Smooth muscle cell (in vitro differentiated cells): ENCODE data around the gene HACL1. TPM values are rescaled to one million over a fixed set of nuclear protein-coding genes. Genes with fewer than 3 reads are reported as not detected.

ENCODE experiments used
- DNase-seq: peaks from one replicate; lab custom pipeline; 2025; ENCODE audit not compliant: unreplicated experiment; lab: John Stamatoyannopoulos, UW
- H2AFZ ChIP-seq: fragments of 200-600 bp; sonication (generic); 2 replicates; pipeline ENCODE4 v1.6.0; 2016; ENCODE audit warnings: antibody characterized with exemption, low read depth, mild to moderate bottlenecking
- H3F3A ChIP-seq: fragments of 200-600 bp; sonication (generic); 2 replicates; pipeline ENCODE4 v1.6.0; 2017; ENCODE audit warnings: antibody characterized with exemption, low read depth
- H3K27ac ChIP-seq: fragments of 200-600 bp; sonication (generic); 2 replicates; pipeline ENCODE4 v1.5.1; 2016; ENCODE audit warnings: low read depth, mild to moderate bottlenecking
- H3K27me3 ChIP-seq: fragments of 200-600 bp; sonication (generic); 2 replicates; pipeline ENCODE4 v1.6.1; 2016; ENCODE audit warnings: low read depth, mild to moderate bottlenecking
- H3K36me3 ChIP-seq: fragments of 200-600 bp; sonication (generic); 2 replicates; pipeline ENCODE4 v1.5.1; 2016; ENCODE audit warnings: low read depth
- H3K4me1 ChIP-seq: fragments of 200-600 bp; sonication (generic); 2 replicates; pipeline ENCODE4 v1.5.1; 2016; ENCODE audit warnings: low read depth
- H3K4me2 ChIP-seq: fragments of 200-600 bp; sonication (generic); 2 replicates; pipeline ENCODE4 v1.6.0; 2016; ENCODE audit warnings: mild to moderate bottlenecking
- H3K4me3 ChIP-seq: fragments of 200-600 bp; sonication (generic); 2 replicates; pipeline ENCODE4 v1.5.1; 2016; ENCODE audit warnings: mild to moderate bottlenecking
- H3K79me2 ChIP-seq: fragments of 200-600 bp; sonication (generic); 2 replicates; pipeline ENCODE4 v1.6.0; 2016; ENCODE audit warnings: low read depth, mild to moderate bottlenecking
- H3K9ac ChIP-seq: fragments of 200-600 bp; sonication (generic); 2 replicates; pipeline ENCODE4 v1.6.0; 2016; ENCODE audit warnings: low read depth
- H3K9me3 ChIP-seq: fragments of 200-600 bp; sonication (generic); replicated peaks from 2 replicates; pipeline ENCODE4 v1.5.1; 2016; ENCODE audit warnings: low read depth
- H4K20me1 ChIP-seq: fragments of 200-600 bp; sonication (generic); 2 replicates; pipeline ENCODE4 v1.6.0; 2016; ENCODE audit warnings: low read depth
- WGBS: methylation state at CpG from one replicate; pipeline ENCODE4 v1.1.7; 2016; ENCODE audit warnings: low lambda C conversion rate; 5-methylcytosine and 5-hydroxymethylcytosine counted together
- polyA plus RNA-seq: library from polyadenylated mRNA; unstranded; fragments of >200 nt; fragmentation: Nextera tagmentation; extraction: Ambion mirVana; gene quantifications from 2 replicates; pipeline ENCODE4 v1.2.1, GENCODE V29; 2016
- total RNA-seq: library from RNA; depleted of rRNA; stranded (reverse); fragments of >200 nt; gene quantifications from 2 replicates; pipeline ENCODE4 v1.2.3, GENCODE V29; 2014
- TF ChIP-seq, protein P1 (sequence below): fragments of 200-600 bp; sonication (generic); IDR thresholded peaks from 2 replicates; pipeline ENCODE4 v1.5.1; 2017; ENCODE audit warnings: borderline replicate concordance, mild to moderate bottlenecking, antibody characterized with exemption; ENCODE audit not compliant: insufficient read depth, poor library complexity, severe bottlenecking

The HACL1 gene
- total and polyA plus RNA-seq, 2 experiments from 2014 or later, result 11.8 to 13.0 TPM

DNA sequence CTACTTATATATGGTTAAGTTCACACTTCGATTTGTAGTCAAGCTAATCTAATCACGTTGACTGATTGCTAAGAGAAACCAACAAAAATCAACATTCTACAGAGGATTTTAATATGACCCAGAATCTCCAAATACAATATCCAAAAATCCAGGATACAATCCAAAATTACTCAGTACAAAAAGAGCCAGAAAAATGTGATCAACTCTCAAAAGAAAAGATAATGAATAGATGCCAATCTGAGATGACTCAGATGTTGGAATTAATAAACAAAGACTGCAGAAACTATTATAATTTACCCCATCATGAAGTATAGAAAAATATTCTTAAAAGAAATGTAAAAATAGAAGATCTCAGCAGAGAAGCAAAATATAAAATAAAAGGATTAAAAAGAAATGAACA lies 22.3 kb downstream of the HACL1 start:
- Histone ChIP-seq H3K79me2 (no peaks in the 10 kb centered on the region), H2AFZ (no peak overlapping the region), H3K9ac (no peak overlapping the region), H3F3A (no peaks in the 10 kb centered on the region), H3K4me1 (no peaks in the 10 kb centered on the region), H3K9me3 (no peaks in the 10 kb centered on the region), H3K4me3 (no peak overlapping the region), H4K20me1 (no peaks in the 10 kb centered on the region), H3K27me3 (no peaks in the 10 kb centered on the region), H3K36me3 (no peaks in the 10 kb centered on the region), H3K27ac (no peak overlapping the region), H3K4me2 (no peak overlapping the region)
- WGBS, result 91% methylated on average over 2 of the region's 2 CpGs
- TF ChIP-seq, protein P1, sequence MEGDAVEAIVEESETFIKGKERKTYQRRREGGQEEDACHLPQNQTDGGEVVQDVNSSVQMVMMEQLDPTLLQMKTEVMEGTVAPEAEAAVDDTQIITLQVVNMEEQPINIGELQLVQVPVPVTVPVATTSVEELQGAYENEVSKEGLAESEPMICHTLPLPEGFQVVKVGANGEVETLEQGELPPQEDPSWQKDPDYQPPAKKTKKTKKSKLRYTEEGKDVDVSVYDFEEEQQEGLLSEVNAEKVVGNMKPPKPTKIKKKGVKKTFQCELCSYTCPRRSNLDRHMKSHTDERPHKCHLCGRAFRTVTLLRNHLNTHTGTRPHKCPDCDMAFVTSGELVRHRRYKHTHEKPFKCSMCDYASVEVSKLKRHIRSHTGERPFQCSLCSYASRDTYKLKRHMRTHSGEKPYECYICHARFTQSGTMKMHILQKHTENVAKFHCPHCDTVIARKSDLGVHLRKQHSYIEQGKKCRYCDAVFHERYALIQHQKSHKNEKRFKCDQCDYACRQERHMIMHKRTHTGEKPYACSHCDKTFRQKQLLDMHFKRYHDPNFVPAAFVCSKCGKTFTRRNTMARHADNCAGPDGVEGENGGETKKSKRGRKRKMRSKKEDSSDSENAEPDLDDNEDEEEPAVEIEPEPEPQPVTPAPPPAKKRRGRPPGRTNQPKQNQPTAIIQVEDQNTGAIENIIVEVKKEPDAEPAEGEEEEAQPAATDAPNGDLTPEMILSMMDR, result no peak
- DNase-seq, result no peak

DNA sequence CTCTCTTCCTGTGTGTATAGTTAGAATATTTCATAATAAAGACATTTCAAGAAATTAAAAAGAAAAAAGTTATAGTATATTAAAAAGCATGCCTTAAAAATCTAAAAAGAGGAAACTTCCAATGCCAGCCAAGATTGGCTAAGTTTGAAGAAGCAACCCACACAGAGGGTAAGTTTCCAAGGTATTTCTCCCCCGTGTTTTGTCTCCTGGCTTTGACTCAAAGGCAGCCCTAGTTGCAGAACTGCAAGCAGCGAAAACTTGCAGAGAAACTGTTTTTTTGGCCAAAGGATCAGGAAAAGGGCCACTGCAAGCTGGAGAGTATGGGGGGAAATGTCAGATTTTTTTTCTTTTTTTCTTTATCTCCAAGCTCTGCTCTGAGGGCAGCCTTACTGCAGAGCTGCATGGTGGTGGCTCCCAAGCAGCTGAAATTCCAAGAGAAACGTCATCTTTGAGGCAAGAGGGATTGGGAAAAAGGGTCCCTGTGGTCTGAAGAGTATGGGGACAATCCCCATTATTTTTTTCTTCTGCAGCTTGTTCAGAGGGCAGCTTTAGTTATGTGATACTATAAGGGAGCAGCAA lies 23.0 kb downstream of the HACL1 start:
- WGBS, result 90% methylated on average over 3 of the region's 3 CpGs

DNA sequence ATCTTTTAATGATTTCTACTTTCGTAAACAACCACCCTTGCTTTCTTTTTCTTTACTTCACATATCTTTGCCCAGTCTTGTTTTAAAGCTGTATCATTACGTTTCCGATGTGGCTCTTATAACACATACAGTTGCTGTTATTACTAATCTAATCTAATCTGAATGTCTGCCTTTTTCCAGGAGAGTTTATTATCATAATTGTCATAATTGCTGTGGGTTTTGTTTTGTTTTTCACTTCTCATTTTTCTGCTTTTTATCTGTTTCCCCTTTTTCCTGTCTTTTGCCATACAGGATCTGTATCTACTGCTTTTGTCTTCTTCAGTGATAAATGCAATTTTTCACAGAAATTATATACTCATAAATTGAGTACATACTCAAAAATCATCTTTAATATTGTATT lies 24.9 kb downstream of the HACL1 start:
- no peak for DNase-seq
- H3K9me3 ChIP-seq, result no peaks in the 10 kb centered on the region
- H3K79me2 ChIP-seq, result no peaks in the 10 kb centered on the region
- TF ChIP-seq, protein P1, result no peak
- no peaks in the 10 kb centered on the region for H3K4me1 ChIP-seq
- no peak overlapping the region for H2AFZ ChIP-seq
- WGBS, result 97% methylated on average over 3 of the region's 3 CpGs
- no peak overlapping the region for H3K27ac ChIP-seq
- H3F3A ChIP-seq, result no peaks in the 10 kb centered on the region
- no peaks in the 10 kb centered on the region for H3K36me3 ChIP-seq
- H4K20me1 ChIP-seq, result no peaks in the 10 kb centered on the region
- no peak overlapping the region for H3K4me2 ChIP-seq
- no peaks in the 10 kb centered on the region for H3K27me3 ChIP-seq
- no peak overlapping the region for H3K4me3 ChIP-seq
- no peak overlapping the region for H3K9ac ChIP-seq

More for the DNA sequence above, 23.0 kb downstream of the HACL1 start:
- no peaks in the 10 kb centered on the region for H3F3A ChIP-seq
- H3K4me2 ChIP-seq, result no peak overlapping the region
- H4K20me1 ChIP-seq, result no peaks in the 10 kb centered on the region
- no peaks in the 10 kb centered on the region for H3K27me3 ChIP-seq
- no peaks in the 10 kb centered on the region for H3K79me2 ChIP-seq
- H3K9me3 ChIP-seq, result no peaks in the 10 kb centered on the region
- no peak overlapping the region for H3K4me3 ChIP-seq
- no peaks in the 10 kb centered on the region for H3K4me1 ChIP-seq
- no peak overlapping the region for H2AFZ ChIP-seq
- H3K27ac ChIP-seq, result no peak overlapping the region
- no peak for DNase-seq
- no peaks in the 10 kb centered on the region for H3K36me3 ChIP-seq
- TF ChIP-seq, protein P1, result no peak
- H3K9ac ChIP-seq, result no peak overlapping the region

DNA sequence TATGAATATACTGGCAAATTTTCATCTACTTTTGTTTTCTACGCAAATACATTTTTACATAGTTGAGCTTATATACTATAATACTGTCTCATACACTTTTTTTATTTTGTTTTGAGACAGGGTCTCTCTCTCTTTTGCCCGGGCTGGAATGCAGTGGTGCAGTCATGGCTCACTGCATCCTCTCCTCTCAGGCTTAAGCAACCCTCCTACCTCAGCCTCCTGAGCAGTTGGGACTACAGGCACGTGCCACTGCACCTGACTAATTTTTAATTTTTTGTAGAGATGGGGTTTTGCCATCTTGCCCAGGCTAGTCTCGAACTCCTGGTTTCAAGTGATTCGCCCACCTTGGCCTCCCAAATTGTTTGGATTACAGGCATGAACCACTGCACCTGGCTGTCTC lies 25.9 kb downstream of the HACL1 start:
- H3K27me3 ChIP-seq, result no peaks in the 10 kb centered on the region
- no peaks in the 10 kb centered on the region for H3K79me2 ChIP-seq
- no peak overlapping the region for H3K4me3 ChIP-seq
- H3K36me3 ChIP-seq, result no peaks in the 10 kb centered on the region
- WGBS, result 100% methylated on average over 5 of the region's 5 CpGs
- H3F3A ChIP-seq, result no peaks in the 10 kb centered on the region
- no peak overlapping the region for H3K4me2 ChIP-seq
- no peaks in the 10 kb centered on the region for H3K9me3 ChIP-seq
- no peak for DNase-seq
- H2AFZ ChIP-seq, result no peak overlapping the region
- no peak overlapping the region for H3K27ac ChIP-seq
- TF ChIP-seq, protein P1, result no peak
- H3K4me1 ChIP-seq, result no peaks in the 10 kb centered on the region
- no peaks in the 10 kb centered on the region for H4K20me1 ChIP-seq
- no peak overlapping the region for H3K9ac ChIP-seq
